HG03095 (cell line): ENCODE measurements around the gene L3HYPDH.

ENCODE experiments used
- ATAC-seq: cut with Tn5 transposase; IDR thresholded peaks from one replicate; pipeline ENCODE4 v1.9.1; 2021; ENCODE audit warnings: moderate library complexity; ENCODE audit not compliant: unreplicated experiment

The L3HYPDH gene

DNA sequence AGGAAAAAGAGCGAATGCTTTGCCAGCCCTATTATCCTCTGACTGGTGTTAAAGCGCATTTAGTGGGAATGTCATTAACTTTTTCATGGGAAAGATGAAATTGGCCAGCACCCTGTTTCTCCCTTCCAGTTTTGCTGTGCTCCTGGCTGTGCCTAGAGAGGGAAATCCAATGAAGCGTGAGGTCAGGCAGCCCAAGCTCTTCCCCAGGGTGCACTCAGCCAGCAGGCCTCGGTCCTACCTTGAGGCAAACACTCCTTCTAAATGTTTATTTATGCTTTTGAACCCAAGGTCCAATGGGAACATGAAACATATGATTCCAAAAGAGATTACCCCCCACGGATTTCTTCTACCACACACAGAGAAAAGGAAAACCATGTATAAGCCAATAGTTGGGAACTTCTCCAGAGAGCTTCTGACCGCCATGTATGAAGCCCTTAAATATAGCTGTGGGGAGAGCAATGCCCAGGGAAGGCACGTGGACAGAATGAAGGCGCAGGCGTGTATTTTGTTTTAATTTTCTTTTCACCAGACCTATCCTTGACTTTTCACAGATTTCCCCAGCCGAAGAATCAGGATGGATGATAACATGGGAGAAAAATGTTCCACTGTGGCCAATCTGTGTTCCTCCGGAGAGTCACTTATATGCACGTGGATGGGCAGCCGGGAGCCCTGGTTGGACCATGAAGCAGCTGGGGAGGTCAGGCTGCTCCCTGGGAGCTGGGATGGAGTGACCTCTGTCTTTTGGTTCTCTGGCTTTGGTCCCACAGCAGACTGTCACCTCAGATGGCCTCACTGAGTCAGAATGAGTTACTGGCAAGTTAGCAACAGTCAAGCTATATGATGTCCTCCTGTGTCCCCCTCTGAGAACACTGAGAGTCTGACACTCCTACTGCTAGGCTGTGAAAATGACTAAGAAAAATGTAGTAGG lies 56.3 kb downstream of the L3HYPDH start:
- no peak for ATAC-seq

DNA sequence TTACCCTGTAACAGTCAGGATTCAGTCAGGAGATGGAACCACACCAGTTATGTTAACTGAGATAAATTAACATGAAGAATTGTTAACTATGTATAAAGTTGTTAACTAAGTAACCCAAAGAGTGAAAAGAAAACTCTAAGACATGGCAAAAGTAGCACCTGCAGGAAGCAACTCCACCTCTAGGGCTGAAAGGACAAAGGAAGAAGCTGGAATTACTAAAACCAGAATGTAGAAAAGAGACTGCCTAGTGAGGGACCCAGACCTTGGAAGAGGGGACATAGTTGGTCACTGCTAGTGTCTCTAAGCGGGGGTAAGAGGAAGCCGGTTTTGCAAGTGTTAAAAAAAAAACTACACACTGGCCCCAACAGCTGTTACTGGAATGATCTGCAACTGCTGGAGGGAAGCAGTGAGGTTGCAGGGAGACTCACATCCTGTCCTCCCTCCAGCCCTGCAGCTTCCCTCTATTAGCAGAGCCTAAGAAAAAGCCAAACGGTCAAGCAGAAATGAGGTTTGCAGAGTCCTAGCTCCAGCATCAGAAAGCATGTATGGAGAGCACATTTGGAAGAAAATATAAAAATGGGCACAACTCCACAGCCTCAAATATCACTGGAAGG lies 58.8 kb downstream of the L3HYPDH start:
- no peak for ATAC-seq

DNA sequence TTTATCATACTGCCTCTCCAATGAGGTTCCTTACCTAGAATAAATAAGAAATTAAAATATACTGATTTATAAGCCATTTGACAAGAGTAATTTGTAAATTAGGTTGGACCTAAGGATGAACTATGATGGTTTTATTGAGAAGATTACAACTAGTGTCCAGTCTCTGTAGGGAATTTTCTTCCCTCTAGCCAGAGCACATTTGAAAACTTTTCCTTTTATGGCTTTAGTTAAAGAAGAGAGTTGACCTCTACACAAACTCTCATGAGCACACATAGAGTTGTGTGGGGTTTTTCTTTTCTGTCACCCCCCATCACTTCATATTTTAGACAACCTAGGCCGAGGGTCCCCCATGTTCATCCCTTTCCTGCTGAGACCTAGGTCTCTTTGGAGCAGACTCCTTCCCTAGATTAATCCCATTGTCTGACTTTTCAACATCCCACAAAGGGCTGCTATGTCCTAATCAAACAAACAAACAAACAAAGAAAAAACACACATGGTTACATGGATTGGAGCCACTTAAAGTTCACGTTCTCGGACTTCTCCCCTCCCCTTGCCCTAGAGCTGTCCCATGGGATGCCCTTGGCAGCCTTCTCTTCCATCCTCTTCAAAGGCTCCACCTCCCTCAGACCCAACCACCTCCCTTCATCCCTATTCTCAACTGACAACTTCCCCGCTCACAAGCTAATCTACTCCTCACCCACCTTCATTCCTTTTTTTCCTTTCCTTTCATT lies 59.7 kb downstream of the L3HYPDH start:
- ATAC-seq, result no peak
